Neural progenitor cell (in vitro differentiated cells): ENCODE data around the gene BCAS1. TPM values are rescaled to one million over a fixed set of nuclear protein-coding genes. Genes with fewer than 3 reads are reported as not detected.

ENCODE experiments used
- DNase-seq: peaks from one replicate; pipeline ENCODE4 v3.0.0-alpha.2; 2016; ENCODE audit warnings: low spot score
- H2AFZ ChIP-seq: fragments of 200-600 bp; sonication (generic); replicated peaks from 2 replicates; pipeline ENCODE4 v1.6.1; 2016; ENCODE audit warnings: antibody characterized with exemption
- H3F3A ChIP-seq: fragments of 200-600 bp; sonication (generic); 2 replicates; pipeline ENCODE4 v1.6.1; 2016; ENCODE audit warnings: antibody characterized with exemption, low read depth
- H3K27ac ChIP-seq: fragments of 200-600 bp; sonication (generic); 2 replicates; pipeline ENCODE4 v1.5.1; 2016; ENCODE audit warnings: mild to moderate bottlenecking
- H3K27me3 ChIP-seq: fragments of 200-600 bp; sonication (generic); 2 replicates; pipeline ENCODE4 v1.6.1; 2016; ENCODE audit warnings: mild to moderate bottlenecking, moderate library complexity
- H3K36me3 ChIP-seq: fragments of 200-600 bp; sonication (generic); 2 replicates; pipeline ENCODE4 v1.5.1; 2016
- H3K4me1 ChIP-seq: fragments of 200-600 bp; sonication (generic); 2 replicates; pipeline ENCODE4 v1.6.1; 2016; ENCODE audit warnings: mixed run types
- H3K4me2 ChIP-seq: fragments of 200-600 bp; sonication (generic); 2 replicates; pipeline ENCODE4 v1.6.1; 2016
- H3K4me3 ChIP-seq: fragments of 200-600 bp; sonication (generic); 2 replicates; pipeline ENCODE4 v1.5.1; 2016
- H3K79me2 ChIP-seq: fragments of 200-600 bp; sonication (generic); 2 replicates; pipeline ENCODE4 v1.6.1; 2016; ENCODE audit warnings: low read depth
- H3K9ac ChIP-seq: fragments of 200-600 bp; sonication (generic); 2 replicates; pipeline ENCODE4 v1.6.1; 2016
- H3K9me3 ChIP-seq: fragments of 200-600 bp; sonication (generic); 2 replicates; pipeline ENCODE4 v1.5.1; 2016; ENCODE audit warnings: low read depth
- H4K20me1 ChIP-seq: fragments of 200-600 bp; sonication (generic); 2 replicates; pipeline ENCODE4 v1.6.1; 2016; ENCODE audit warnings: low read depth
- H3K27ac Mint-ChIP-seq: 3 replicates; pipeline ENCODE4 v1.8.0; 2021; ENCODE audit warnings: mixed read lengths
- H3K27me3 Mint-ChIP-seq: 2 replicates; pipeline ENCODE4 v1.8.0; 2022; ENCODE audit warnings: low read depth, mild to moderate bottlenecking, inconsistent platforms, moderate library complexity, mixed read lengths; ENCODE audit not compliant: insufficient read depth
- H3K36me3 Mint-ChIP-seq: 3 replicates; pipeline ENCODE4 v1.8.0; 2021; ENCODE audit warnings: mixed read lengths
- H3K4me1 Mint-ChIP-seq: 3 replicates; pipeline ENCODE4 v1.8.0; 2021; ENCODE audit warnings: mixed read lengths
- H3K4me3 Mint-ChIP-seq: 3 replicates; pipeline ENCODE4 v1.8.0; 2021; ENCODE audit warnings: mild to moderate bottlenecking, moderate library complexity, mixed read lengths
- H3K9me3 Mint-ChIP-seq: 3 replicates; pipeline ENCODE4 v1.8.0; 2020; ENCODE audit warnings: mixed read lengths
- CTCF ChIP-seq: fragments of 200-600 bp; sonication (generic); IDR thresholded peaks from 2 replicates; pipeline ENCODE4 v1.5.1; 2017; ENCODE audit warnings: antibody characterized with exemption, mild to moderate bottlenecking
- EZH2 ChIP-seq: fragments of 200-600 bp; sonication (generic); IDR thresholded peaks from 2 replicates; pipeline ENCODE4 v1.6.1; 2017; ENCODE audit warnings: antibody characterized with exemption, mild to moderate bottlenecking, moderate library complexity
- EZH2phosphoT487 ChIP-seq: fragments of 200-600 bp; sonication (generic); IDR thresholded peaks from 2 replicates; pipeline ENCODE4 v1.6.1; 2017; ENCODE audit warnings: antibody characterized with exemption
- total RNA-seq: library from RNA; depleted of rRNA; stranded (reverse); fragments of >200 nt; gene quantifications from 2 replicates; pipeline ENCODE4 v1.2.3, GENCODE V29; 2015; ENCODE audit warnings: low replicate concordance

Gene BCAS1
- total RNA-seq, 1 donor from 2014 or later = not detected

- Mint-ChIP-seq H3K4me1 (peaks cover 10% of the 10 kb centered on the region), H3K9me3 (no peaks in the 10 kb centered on the region), H3K36me3 (no peaks in the 10 kb centered on the region)
Observed at GRCh38 chr20:53964067-53964466, 106.3 kb downstream of the BCAS1 start.

GRCh38 chr20:53963635-53964034, 106.8 kb downstream of the BCAS1 start:
- H3K4me2 ChIP-seq = no peak overlapping the region
- H3K27ac ChIP-seq = no peak overlapping the region
- H3K27ac Mint-ChIP-seq = no peak overlapping the region
- peaks cover 13% of the 10 kb centered on the region for H3K4me1 ChIP-seq
- no peak overlapping the region for H3K4me3 Mint-ChIP-seq
- no peaks in the 10 kb centered on the region for H3K9me3 ChIP-seq
- H3K9me3 Mint-ChIP-seq = no peaks in the 10 kb centered on the region
- H2AFZ ChIP-seq = no peak overlapping the region
- H3K9ac ChIP-seq = no peak overlapping the region
- H3K79me2 ChIP-seq = no peaks in the 10 kb centered on the region
- no peaks in the 10 kb centered on the region for H3F3A ChIP-seq
- peaks cover 4% of the 10 kb centered on the region for H3K27me3 Mint-ChIP-seq
- H4K20me1 ChIP-seq = no peaks in the 10 kb centered on the region
- DNase-seq = no peak
- no peak overlapping the region for H3K4me3 ChIP-seq
- TF ChIP-seq EZH2 (no peak), CTCF (no peak), EZH2phosphoT487 (no peak)
- no peaks in the 10 kb centered on the region for H3K36me3 Mint-ChIP-seq
- peaks cover 10% of the 10 kb centered on the region for H3K4me1 Mint-ChIP-seq
- H3K27me3 ChIP-seq = no peaks in the 10 kb centered on the region
- H3K36me3 ChIP-seq = no peaks in the 10 kb centered on the region

More at GRCh38 chr20:53964067-53964466, 106.3 kb downstream of the BCAS1 start:
- Histone ChIP-seq H3K9ac (no peak overlapping the region), H3K4me2 (no peak overlapping the region), H3K36me3 (no peaks in the 10 kb centered on the region), H3K4me1 (peaks cover 13% of the 10 kb centered on the region), H3F3A (no peaks in the 10 kb centered on the region), H2AFZ (no peak overlapping the region), H3K9me3 (no peaks in the 10 kb centered on the region), H3K27ac (no peak overlapping the region), H4K20me1 (no peaks in the 10 kb centered on the region), H3K27me3 (no peaks in the 10 kb centered on the region), H3K4me3 (no peak overlapping the region), H3K79me2 (no peaks in the 10 kb centered on the region)
- Mint-ChIP-seq H3K27me3 (peaks cover 4% of the 10 kb centered on the region), H3K4me3 (no peak overlapping the region), H3K27ac (no peak overlapping the region)
- DNase-seq = no peak
- TF ChIP-seq EZH2 = no peak

GRCh38 chr20:53962388-53962787, 108.0 kb downstream of the BCAS1 start:
- no peak for DNase-seq
- Histone ChIP-seq H2AFZ (no peak overlapping the region), H3K9me3 (no peaks in the 10 kb centered on the region), H3K4me1 (peaks cover 13% of the 10 kb centered on the region), H4K20me1 (no peaks in the 10 kb centered on the region), H3F3A (no peaks in the 10 kb centered on the region), H3K4me3 (no peak overlapping the region), H3K9ac (no peak overlapping the region), H3K27me3 (no peaks in the 10 kb centered on the region), H3K36me3 (no peaks in the 10 kb centered on the region), H3K79me2 (no peaks in the 10 kb centered on the region), H3K4me2 (no peak overlapping the region), H3K27ac (no peak overlapping the region)
- H3K27me3 Mint-ChIP-seq = peaks cover 4% of the 10 kb centered on the region
- H3K4me3 Mint-ChIP-seq = no peak overlapping the region
- no peaks in the 10 kb centered on the region for H3K9me3 Mint-ChIP-seq
- H3K4me1 Mint-ChIP-seq = peaks cover 10% of the 10 kb centered on the region
- no peaks in the 10 kb centered on the region for H3K36me3 Mint-ChIP-seq
- TF ChIP-seq EZH2phosphoT487 (no peak), EZH2 (no peak), CTCF (no peak)
- no peak overlapping the region for H3K27ac Mint-ChIP-seq

- Histone ChIP-seq H3K9me3 (no peaks in the 10 kb centered on the region), H3K27me3 (no peaks in the 10 kb centered on the region), H3K4me1 (peaks cover 13% of the 10 kb centered on the region), H3K9ac (no peak overlapping the region), H4K20me1 (no peaks in the 10 kb centered on the region), H3K36me3 (no peaks in the 10 kb centered on the region), H2AFZ (no peak overlapping the region), H3F3A (no peaks in the 10 kb centered on the region), H3K4me3 (no peak overlapping the region), H3K79me2 (no peaks in the 10 kb centered on the region), H3K4me2 (no peak overlapping the region), H3K27ac (no peak overlapping the region)
- no peak overlapping the region for H3K4me3 Mint-ChIP-seq
- H3K9me3 Mint-ChIP-seq = no peaks in the 10 kb centered on the region
- TF ChIP-seq EZH2 (no peak), CTCF (no peak), EZH2phosphoT487 (no peak)
- no peaks in the 10 kb centered on the region for H3K36me3 Mint-ChIP-seq
- H3K27me3 Mint-ChIP-seq = peaks cover 4% of the 10 kb centered on the region
- H3K27ac Mint-ChIP-seq = no peak overlapping the region
- no peak for DNase-seq
- peaks cover 10% of the 10 kb centered on the region for H3K4me1 Mint-ChIP-seq
Observed at GRCh38 chr20:53961527-53961926, 108.9 kb downstream of the BCAS1 start.
